Natural killer cell (primary cell): ENCODE data around the gene NHEJ1. TPM values are rescaled to one million over a fixed set of nuclear protein-coding genes. Genes with fewer than 3 reads are reported as not detected.

Experiments
- ATAC-seq, 3 donors: fragments of 150-1000 bp in 2 of 3; fragments of 200-7000 bp in 1 of 3; cut with Tn5 transposase; 1 replicate in 1 of 3; 2 replicates in 2 of 3; pipeline ENCODE4 v1.10.0; 2021; ENCODE audit warnings: mild to moderate bottlenecking in 2 of 3, moderate library complexity in 2 of 3
- DNase-seq, 2 donors: peaks; one replicate each; pipeline versions ENCODE4 v3.0.0 to v3.0.0-alpha.2; 2013 to 2021; ENCODE audit warnings: mixed read lengths in 1 of 2
- H3K27ac ChIP-seq: one replicate; pipeline ENCODE4 v1.5.1; 2013; ENCODE audit warnings: mild to moderate bottlenecking, low read length
- H3K27me3 ChIP-seq: one replicate; pipeline ENCODE4 v1.6.1; 2013; ENCODE audit warnings: low read length; ENCODE audit not compliant: control insufficient read depth, insufficient read depth
- H3K36me3 ChIP-seq: one replicate; pipeline ENCODE4 v1.6.1; 2013; ENCODE audit warnings: low read length; ENCODE audit not compliant: control insufficient read depth, insufficient read depth
- H3K4me1 ChIP-seq: one replicate; pipeline ENCODE4 v1.6.1; 2013; ENCODE audit warnings: low read length; ENCODE audit not compliant: control insufficient read depth, insufficient read depth
- H3K4me3 ChIP-seq: one replicate; pipeline ENCODE4 v1.5.1; 2013; ENCODE audit warnings: low read length
- H3K9me3 ChIP-seq: one replicate; pipeline ENCODE4 v1.6.1; 2013; ENCODE audit warnings: low read length; ENCODE audit not compliant: control insufficient read depth, insufficient read depth
- H3K27ac Mint-ChIP-seq, 2 donors: one replicate each; pipeline ENCODE4 v1.8.0; 2022; ENCODE audit warnings: mild to moderate bottlenecking in 2 of 2, mixed read lengths in 2 of 2, moderate library complexity in 1 of 2
- H3K27me3 Mint-ChIP-seq, 2 donors: one replicate each; pipeline ENCODE4 v1.8.0; 2022; ENCODE audit warnings: low read depth in 2 of 2, mixed read lengths in 2 of 2
- H3K36me3 Mint-ChIP-seq: one replicate; pipeline ENCODE4 v1.8.0; 2022; ENCODE audit warnings: mixed read lengths
- H3K4me1 Mint-ChIP-seq, 2 donors: one replicate each; pipeline ENCODE4 v1.8.0; 2022; ENCODE audit warnings: mixed read lengths in 2 of 2
- H3K4me3 Mint-ChIP-seq: one replicate; pipeline ENCODE4 v1.8.0; 2022; ENCODE audit warnings: mild to moderate bottlenecking, moderate library complexity, mixed read lengths
- H3K9me3 Mint-ChIP-seq, 2 donors: one replicate each; pipeline ENCODE4 v1.8.0; 2022; ENCODE audit warnings: mixed read lengths in 2 of 2
- CTCF ChIP-seq: fragments of 200-600 bp; IDR thresholded peaks from one replicate; pipeline ENCODE4 v1.8.0; 2022; ENCODE audit warnings: antibody characterized with exemption
- WGBS: methylation state at CpG from one replicate; pipeline ENCODE4 v1.1.7; 2013; ENCODE audit warnings: missing lambda C conversion rate; ENCODE audit not compliant: insufficient coverage; 5-methylcytosine and 5-hydroxymethylcytosine counted together
- intact Hi-C: fragments of 100-400 bp; cut with micrococcal nuclease; formaldehyde crosslinking; loops from one replicate; pipeline ENCODE4 v1.14.2; 2022
- total RNA-seq, 4 donors: library from RNA; stranded (reverse); fragments of 120-200 nt in 1 of 4; gene quantifications; one replicate each; pipeline versions ENCODE4 v1.2.3 to v1.2.4, GENCODE V29; 2013 to 2022

Gene NHEJ1
- total RNA-seq, 3 donors from 2014 or later (not counting 1 experiment from before 2014, with no cell fraction given), result 9.9 to 12.7 (median 11.0) TPM

- intact Hi-C loops, result no loop called here
- peak; percentile 23 for TF ChIP-seq CTCF
These were observed 87.0 kb downstream of the NHEJ1 start for GRCh38 chr2:219073413-219074129.

GRCh38 chr2:219072741-219073250 lies 87.8 kb downstream of the NHEJ1 start:
- no peak overlapping the region for H3K27ac Mint-ChIP-seq
- H3K36me3 Mint-ChIP-seq, result peaks cover 6% of the 10 kb centered on the region
- intact Hi-C loops, result no loop called here

More at GRCh38 chr2:219073413-219074129, 87.0 kb downstream of the NHEJ1 start:
- 71% methylated on average over 12 of the region's 14 CpGs for WGBS
- peaks cover 6% of the 10 kb centered on the region for H3K36me3 Mint-ChIP-seq
- ATAC-seq, result no peak
- Histone ChIP-seq H3K9me3 (no peaks in the 10 kb centered on the region), H3K27ac (no peak overlapping the region), H3K4me1 (no peaks in the 10 kb centered on the region), H3K4me3 (no peak overlapping the region), H3K36me3 (peaks cover 16% of the 10 kb centered on the region), H3K27me3 (no peaks in the 10 kb centered on the region)
- DNase-seq, result peak in 1 of 2 donors; percentile 43
- H3K4me3 Mint-ChIP-seq, result no peak overlapping the region
- no peaks in the 10 kb centered on the region for H3K9me3 Mint-ChIP-seq
- no peaks in the 10 kb centered on the region for H3K4me1 Mint-ChIP-seq
- no peak overlapping the region for H3K27ac Mint-ChIP-seq
- H3K27me3 Mint-ChIP-seq, result no peaks in the 10 kb centered on the region

GRCh38 chr2:219071131-219071816 lies 89.3 kb downstream of the NHEJ1 start:
- peaks cover 6% of the 10 kb centered on the region for H3K36me3 ChIP-seq
- Mint-ChIP-seq H3K27me3 (no peaks in the 10 kb centered on the region), H3K9me3 (no peaks in the 10 kb centered on the region), H3K36me3 (peaks cover 6% of the 10 kb centered on the region), H3K4me3 (no peak overlapping the region), H3K4me1 (no peaks in the 10 kb centered on the region), H3K27ac (no peak overlapping the region)
- H3K4me1 ChIP-seq, result no peaks in the 10 kb centered on the region
- intact Hi-C loops, result no loop called here
- no peaks in the 10 kb centered on the region for H3K27me3 ChIP-seq
- H3K4me3 ChIP-seq, result no peak overlapping the region
- 86% methylated on average over 5 of the region's 6 CpGs for WGBS
- ATAC-seq (no peak), DNase-seq (no peak)
- H3K27ac ChIP-seq, result no peak overlapping the region
- no peak for TF ChIP-seq CTCF
- no peaks in the 10 kb centered on the region for H3K9me3 ChIP-seq

More at GRCh38 chr2:219072741-219073250, 87.8 kb downstream of the NHEJ1 start:
- TF ChIP-seq CTCF, result no peak
- peaks cover 16% of the 10 kb centered on the region for H3K36me3 ChIP-seq
- H3K27ac ChIP-seq, result no peak overlapping the region
- no peaks in the 10 kb centered on the region for H3K9me3 Mint-ChIP-seq
- H3K4me1 ChIP-seq, result no peaks in the 10 kb centered on the region
- no peaks in the 10 kb centered on the region for H3K4me1 Mint-ChIP-seq
- no peaks in the 10 kb centered on the region for H3K9me3 ChIP-seq
- no peaks in the 10 kb centered on the region for H3K27me3 Mint-ChIP-seq
- ATAC-seq (no peak), DNase-seq (no peak)
- no peaks in the 10 kb centered on the region for H3K27me3 ChIP-seq
- no peak overlapping the region for H3K4me3 Mint-ChIP-seq
- no peak overlapping the region for H3K4me3 ChIP-seq
- 93% methylated on average over 8 of the region's 9 CpGs for whole genome bisulfite sequencing
